HEK293 (cell line): Measurements from ENCODE around the gene TNFRSF8.

ENCODE experiments used
- CTCF ChIA-PET: fragments of 350-600 bp; formaldehyde crosslinking; extraction: SDS; loops from one replicate; lab custom pipeline; 2021; ENCODE audit warnings: antibody characterized with exemption; lab: Yijun Ruan, JAX
- POLR2A ChIA-PET: fragments of 300-600 bp; formaldehyde crosslinking; extraction: SDS; loops from one replicate; lab custom pipeline; 2020; ENCODE audit warnings: antibody characterized with exemption, inconsistent platforms; lab: Yijun Ruan, JAX
- H3K27ac ChIP-seq: fragments of 200-500 bp; sonication (Bioruptor generic); 2 replicates; pipeline ENCODE4 v1.5.1; 2014; ENCODE audit warnings: low read depth, low read length, control low read depth, inconsistent platforms; ENCODE audit errors: extremely low read depth
- H3K36me3 ChIP-seq, 2 experiments: fragments of 200-500 bp in 1 of 2; sonication (Bioruptor generic) in 1 of 2; 1 replicate in 1 of 2; 2 replicates in 1 of 2; pipeline ENCODE4 v1.5.1; 2014 to 2017; ENCODE audit warnings: inconsistent platforms in 2 of 2, low read length in 2 of 2; ENCODE audit not compliant: control insufficient read depth in 2 of 2, insufficient read depth in 1 of 2
- H3K4me1 ChIP-seq: fragments of 200-500 bp; sonication (Bioruptor generic); 2 replicates; pipeline ENCODE4 v1.5.1; 2014; ENCODE audit warnings: mild to moderate bottlenecking, low read length, inconsistent platforms; ENCODE audit not compliant: control insufficient read depth, insufficient read depth
- H3K4me3 ChIP-seq: 2 replicates; pipeline ENCODE4 v1.5.1; 2011; ENCODE audit warnings: low read depth, mild to moderate bottlenecking, control low read depth, low read length, moderate library complexity
- H3K9me3 ChIP-seq: fragments of 200-500 bp; sonication (Bioruptor generic); 2 replicates; pipeline ENCODE4 v1.5.1; 2014; ENCODE audit warnings: low read depth, low read length, inconsistent platforms; ENCODE audit not compliant: control insufficient read depth, insufficient read depth
- EGR2 ChIP-seq: fragments of 450-650 bp; formaldehyde crosslinking; IDR thresholded peaks from 2 replicates; pipeline ENCODE4 v1.5.1; 2016; ENCODE audit warnings: low read depth, missing biosample characterization, missing genetic modification characterization
- ELK4 ChIP-seq: IDR thresholded peaks from 2 replicates; pipeline ENCODE4 v1.6.1; 2011; ENCODE audit warnings: mild to moderate bottlenecking, low read depth, low read length, borderline replicate concordance
- GLIS2 ChIP-seq: fragments of 450-650 bp; formaldehyde crosslinking; IDR thresholded peaks from 2 replicates; pipeline ENCODE4 v1.5.1; 2016; ENCODE audit warnings: missing biosample characterization, missing genetic modification characterization
- IKZF3 ChIP-seq: fragments of 450-650 bp; IDR thresholded peaks from 2 replicates; pipeline ENCODE4 v1.5.0; 2018; ENCODE audit warnings: missing biosample characterization, mild to moderate bottlenecking, missing genetic modification characterization, moderate library complexity
- KLF17 ChIP-seq: fragments of 450-650 bp; formaldehyde crosslinking; IDR thresholded peaks from 2 replicates; pipeline ENCODE4 v1.5.1; 2016; ENCODE audit warnings: missing biosample characterization, missing genetic modification characterization
- PRDM10 ChIP-seq: fragments of 450-650 bp; formaldehyde crosslinking; IDR thresholded peaks from 2 replicates; pipeline ENCODE4 v1.5.1; 2016; ENCODE audit warnings: missing biosample characterization, missing genetic modification characterization
- ZBTB26 ChIP-seq: fragments of 450-650 bp; formaldehyde crosslinking; optimal IDR thresholded peaks from 2 replicates; pipeline ENCODE3; 2016; ENCODE audit warnings: missing biosample characterization, mild to moderate bottlenecking, missing genetic modification characterization
- ZNF16 ChIP-seq: fragments of 450-650 bp; formaldehyde crosslinking; IDR thresholded peaks from 2 replicates; pipeline ENCODE4 v1.5.1; 2016; ENCODE audit warnings: low read depth, missing biosample characterization, missing genetic modification characterization
- ZNF214 ChIP-seq: fragments of 450-650 bp; formaldehyde crosslinking; IDR thresholded peaks from 2 replicates; pipeline ENCODE4 v1.5.1; 2017; ENCODE audit warnings: missing biosample characterization, mild to moderate bottlenecking, missing genetic modification characterization, borderline replicate concordance
- ZNF23 ChIP-seq: fragments of 450-650 bp; formaldehyde crosslinking; IDR thresholded peaks from 2 replicates; pipeline ENCODE4 v1.5.1; 2016; ENCODE audit warnings: missing biosample characterization, missing genetic modification characterization, borderline replicate concordance
- ZNF280C ChIP-seq: fragments of 450-650 bp; formaldehyde crosslinking; IDR thresholded peaks from 2 replicates; pipeline ENCODE4 v1.5.1; 2016; ENCODE audit warnings: missing biosample characterization, missing genetic modification characterization
- ZNF292 ChIP-seq: fragments of 450-650 bp; formaldehyde crosslinking; IDR thresholded peaks from 2 replicates; pipeline ENCODE4 v1.5.1; 2016; ENCODE audit warnings: low read depth, missing biosample characterization, missing genetic modification characterization, borderline replicate concordance
- ZNF341 ChIP-seq: fragments of 450-650 bp; formaldehyde crosslinking; IDR thresholded peaks from 2 replicates; pipeline ENCODE4; 2016; ENCODE audit warnings: low read depth, missing biosample characterization, missing genetic modification characterization
- ZNF354C ChIP-seq: fragments of 450-650 bp; formaldehyde crosslinking; IDR thresholded peaks from 2 replicates; pipeline ENCODE4 v1.5.1; 2016; ENCODE audit warnings: missing biosample characterization, missing genetic modification characterization, low read depth, borderline replicate concordance
- ZNF404 ChIP-seq: fragments of 450-650 bp; formaldehyde crosslinking; IDR thresholded peaks from 2 replicates; pipeline ENCODE4 v1.5.1; 2017; ENCODE audit warnings: missing biosample characterization, missing genetic modification characterization
- ZNF426 ChIP-seq: fragments of 450-650 bp; formaldehyde crosslinking; IDR thresholded peaks from 2 replicates; pipeline ENCODE4 v1.5.1; 2017; ENCODE audit warnings: missing biosample characterization, missing genetic modification characterization, mild to moderate bottlenecking, inconsistent platforms, moderate library complexity
- ZNF670 ChIP-seq: fragments of 450-650 bp; formaldehyde crosslinking; IDR thresholded peaks from 2 replicates; pipeline ENCODE4 v1.5.1; 2016; ENCODE audit warnings: missing biosample characterization, missing genetic modification characterization, low read depth
- TF ChIP-seq, protein P1 (sequence below): fragments of 450-650 bp; formaldehyde crosslinking; IDR thresholded peaks from 2 replicates; pipeline ENCODE4; 2016; ENCODE audit warnings: missing biosample characterization, missing genetic modification characterization

TNFRSF8 gene

DNA sequence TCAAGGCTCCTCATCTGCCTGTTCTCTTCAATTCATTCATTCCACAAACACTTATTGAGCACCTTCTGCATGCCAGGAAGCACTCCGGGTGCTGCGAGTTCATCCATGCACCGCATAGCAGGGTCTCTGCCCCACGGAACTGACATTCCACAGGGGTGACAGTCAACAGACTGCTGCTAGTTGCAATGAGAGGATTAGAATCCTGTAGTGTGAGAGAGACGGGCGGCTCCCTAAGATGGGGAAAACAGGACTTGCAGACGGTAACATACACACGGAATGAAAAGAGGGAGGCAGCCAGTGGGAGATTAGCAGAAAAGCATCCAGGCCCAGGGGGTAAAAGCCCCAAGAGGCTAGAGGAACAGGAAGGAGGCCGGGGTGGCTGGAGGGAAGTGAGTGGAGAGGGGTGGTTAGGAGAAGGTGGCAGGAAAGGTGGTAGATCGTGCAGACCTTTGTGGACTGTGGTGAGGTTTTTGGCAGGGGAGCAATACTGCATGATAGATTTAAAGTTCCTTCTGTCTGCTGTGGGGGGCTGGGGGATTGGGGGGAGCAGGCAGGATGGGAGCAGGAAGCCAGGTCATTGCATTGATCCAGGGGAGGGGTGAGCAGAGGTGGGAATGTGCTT lies 6.6 kb downstream of the TNFRSF8 start:
- TF ChIP-seq KLF17 (tag by site-specific recombination) (no peak), ZNF23 (tag by site-specific recombination) (no peak), ZNF292 (tag by site-specific recombination) (no peak), PRDM10 (tag by site-specific recombination) (no peak), EGR2 (tag by site-specific recombination) (no peak)
- Histone ChIP-seq H3K27ac (no peak overlapping the region), H3K4me1 (no peaks in the 10 kb centered on the region), H3K9me3 (no peaks in the 10 kb centered on the region), H3K36me3 (no peaks in the 10 kb centered on the region), H3K4me3 (no peak overlapping the region)
- ChIA-PET CTCF (interaction anchor here (0.6 to 1.4 kb wide), 2 partner anchors 40 to 55 kb away, joined by 3 read pairs; no protein-coding TSS in a partner anchor), POLR2A (no interaction called here)

DNA sequence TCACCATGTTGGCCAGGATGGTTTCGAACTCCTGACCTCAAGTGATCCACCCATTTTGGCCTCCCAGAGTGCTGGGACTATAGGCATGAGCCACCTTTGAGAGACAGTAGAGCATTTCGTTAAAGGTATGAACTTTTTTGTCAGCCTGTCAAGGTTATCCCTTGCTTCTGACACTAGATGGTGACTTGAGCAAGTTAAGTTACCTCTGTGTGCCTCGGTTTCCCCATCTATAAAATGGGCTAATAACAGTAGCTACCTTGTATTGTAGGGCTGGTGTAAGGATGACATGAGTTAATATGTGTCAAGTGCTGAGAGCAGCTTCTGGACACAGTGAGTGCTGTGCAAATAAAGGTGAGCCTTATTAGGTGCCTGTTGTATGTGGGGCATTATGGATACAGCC lies 8.8 kb downstream of the TNFRSF8 start:
- TF ChIP-seq ZNF280C (tag by site-specific recombination) (no peak), GLIS2 (tag by site-specific recombination) (no peak), ZNF341 (no peak), ZNF354C (no peak), ZNF16 (tag by site-specific recombination) (no peak), ZNF214 (tag by site-specific recombination) (no peak), IKZF3 (tag by site-specific recombination) (no peak), ZNF670 (tag by site-specific recombination) (no peak), ZNF404 (tag by site-specific recombination) (no peak), ZBTB26 (no peak), ZNF426 (tag by site-specific recombination) (no peak), ELK4 (no peak)
- TF ChIP-seq, protein P1, sequence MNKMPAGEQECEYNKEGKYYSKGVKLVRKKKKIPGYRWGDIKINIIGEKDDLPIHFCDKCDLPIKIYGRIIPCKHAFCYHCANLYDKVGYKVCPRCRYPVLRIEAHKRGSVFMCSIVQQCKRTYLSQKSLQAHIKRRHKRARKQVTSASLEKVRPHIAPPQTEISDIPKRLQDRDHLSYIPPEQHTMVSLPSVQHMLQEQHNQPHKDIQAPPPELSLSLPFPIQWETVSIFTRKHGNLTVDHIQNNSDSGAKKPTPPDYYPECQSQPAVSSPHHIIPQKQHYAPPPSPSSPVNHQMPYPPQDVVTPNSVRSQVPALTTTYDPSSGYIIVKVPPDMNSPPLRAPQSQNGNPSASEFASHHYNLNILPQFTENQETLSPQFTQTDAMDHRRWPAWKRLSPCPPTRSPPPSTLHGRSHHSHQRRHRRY (tag by site-specific recombination): no peak
- CTCF ChIA-PET: interaction anchor here (0.6 kb wide), 1 partner anchor 42 kb away, joined by 3 read pairs; no protein-coding TSS in a partner anchor
- Histone ChIP-seq H3K4me3 (no peak overlapping the region), H3K27ac (no peak overlapping the region), H3K9me3 (no peaks in the 10 kb centered on the region), H3K36me3 (no peaks in the 10 kb centered on the region), H3K4me1 (no peaks in the 10 kb centered on the region)
- POLR2A ChIA-PET: no interaction called here
